KMS-11 (cell line): Measurements from ENCODE around the gene C19orf25.
A peak's percentile ranks its signal among the peaks of the same experiment; 100 is the strongest.

Experiments
- H2AFZ ChIP-seq: fragments of 200-600 bp; sonication (generic); 2 replicates; pipeline ENCODE4 v1.6.1; 2016; ENCODE audit warnings: antibody characterized with exemption, mixed run types, low read depth
- H3K27ac ChIP-seq: fragments of 200-600 bp; sonication (generic); 2 replicates; pipeline ENCODE4 v1.6.1; 2016; ENCODE audit warnings: mild to moderate bottlenecking, mixed run types
- H3K27me3 ChIP-seq: fragments of 200-600 bp; sonication (generic); 2 replicates; pipeline ENCODE4 v1.6.1; 2017; ENCODE audit warnings: mild to moderate bottlenecking, low read depth, mixed run types, moderate library complexity; ENCODE audit not compliant: insufficient read depth
- H3K36me3 ChIP-seq: fragments of 200-600 bp; sonication (generic); 2 replicates; pipeline ENCODE4 v1.6.1; 2017; ENCODE audit warnings: mild to moderate bottlenecking, mixed run types; ENCODE audit not compliant: insufficient read depth
- H3K4me1 ChIP-seq: fragments of 200-600 bp; sonication (generic); 2 replicates; pipeline ENCODE4 v1.6.1; 2016; ENCODE audit warnings: mild to moderate bottlenecking, low read depth, mixed run types; ENCODE audit not compliant: poor library complexity, severe bottlenecking
- H3K4me2 ChIP-seq: fragments of 200-600 bp; sonication (generic); 2 replicates; pipeline ENCODE4 v1.7.0; 2016; ENCODE audit warnings: mild to moderate bottlenecking, mixed run types
- H3K4me3 ChIP-seq: fragments of 200-600 bp; sonication (generic); IDR thresholded peaks from 2 replicates; pipeline ENCODE4 v1.6.1; 2017; ENCODE audit warnings: low read depth, low read length, mixed read lengths; ENCODE audit not compliant: insufficient read depth
- H3K79me2 ChIP-seq: fragments of 200-600 bp; sonication (generic); 2 replicates; pipeline ENCODE4 v1.6.1; 2016; ENCODE audit warnings: low read depth, mixed run types; ENCODE audit not compliant: insufficient read depth
- H3K9ac ChIP-seq: fragments of 200-600 bp; sonication (generic); 2 replicates; pipeline ENCODE4 v1.6.1; 2016; ENCODE audit warnings: mild to moderate bottlenecking, mixed run types
- H4K20me1 ChIP-seq: fragments of 200-600 bp; sonication (generic); 2 replicates; pipeline ENCODE4 v1.6.1; 2016; ENCODE audit warnings: mild to moderate bottlenecking, mixed run types; ENCODE audit not compliant: insufficient read depth
- CTCF ChIP-seq: fragments of 200-600 bp; sonication (generic); conservative IDR thresholded peaks from 2 replicates; pipeline ENCODE4 v1.6.1; 2017; ENCODE audit warnings: low read depth, mild to moderate bottlenecking, antibody characterized with exemption, low read length, moderate library complexity, mixed read lengths

The C19orf25 gene

DNA sequence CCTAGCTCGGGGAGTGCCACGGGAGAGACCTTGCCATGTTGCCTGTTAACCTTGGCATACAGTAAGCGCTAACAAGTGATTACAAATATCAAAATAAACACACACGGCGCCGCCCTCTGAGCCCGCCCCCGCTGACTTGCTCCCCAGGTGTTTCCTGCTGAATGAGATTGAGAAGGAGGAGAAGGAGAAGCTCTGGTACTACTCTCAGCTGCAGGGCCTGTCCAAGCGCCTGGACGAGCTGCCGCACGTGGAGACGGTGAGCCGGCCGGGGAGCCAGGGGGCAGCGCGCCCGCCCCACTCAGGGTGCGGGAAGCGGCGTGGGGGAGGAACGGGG lies 24.0 kb downstream of the C19orf25 start:
- Histone ChIP-seq H3K4me2 (peak overlapping the region; percentile 67), H3K9ac (no peak overlapping the region), H3K27me3 (peaks cover 88% of the 10 kb centered on the region), H3K79me2 (no peaks in the 10 kb centered on the region), H2AFZ (peak overlapping the region; percentile 66; the same call in 1 of the 2 replicates), H3K4me3 (no peak overlapping the region), H3K27ac (no peak overlapping the region), H4K20me1 (no peaks in the 10 kb centered on the region), H3K36me3 (no peaks in the 10 kb centered on the region), H3K4me1 (peaks cover 17% of the 10 kb centered on the region)
- TF ChIP-seq CTCF: no peak

DNA sequence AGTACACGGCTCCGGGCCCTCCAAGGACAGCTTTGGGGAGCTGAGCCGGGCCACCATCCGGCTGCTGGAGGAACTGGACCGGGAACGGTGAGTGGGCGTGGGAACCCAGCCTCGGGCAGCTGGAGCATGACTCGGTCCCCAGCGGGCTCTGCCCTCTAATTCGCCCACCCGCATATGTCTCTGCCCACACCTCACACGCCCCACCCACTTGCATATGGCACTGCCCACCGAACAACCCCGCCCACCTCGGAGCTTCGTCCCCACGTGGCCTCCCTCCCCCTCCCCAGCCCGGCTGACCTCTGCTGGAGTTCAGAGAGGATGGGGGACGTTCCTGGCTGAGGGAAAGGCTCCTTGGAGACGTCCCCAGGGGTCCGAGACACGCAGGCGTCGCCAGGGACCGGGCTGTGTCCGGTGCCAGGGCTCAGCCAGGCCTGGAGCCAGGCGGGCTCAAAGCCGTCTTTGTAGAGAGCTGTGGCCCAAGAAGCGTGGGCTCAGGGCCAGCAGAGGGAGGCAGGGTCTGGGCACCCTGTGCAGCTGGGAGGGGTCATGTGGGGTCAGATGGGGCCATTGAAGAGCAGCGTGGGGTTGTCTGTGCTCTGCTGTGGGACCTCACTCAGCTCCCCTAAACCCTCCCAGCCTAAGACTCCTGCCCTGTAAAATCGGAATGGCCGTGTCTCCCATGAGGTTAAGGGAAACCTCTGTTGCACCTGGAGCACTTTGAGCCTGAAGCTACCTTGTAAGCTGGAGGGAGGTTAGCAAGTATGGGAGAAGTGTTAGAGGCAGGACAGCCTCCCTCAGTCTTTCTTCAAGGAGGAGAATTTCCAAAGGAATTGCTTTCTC lies 25.3 kb downstream of the C19orf25 start:
- Histone ChIP-seq H3K36me3 (no peaks in the 10 kb centered on the region), H4K20me1 (no peaks in the 10 kb centered on the region; the same call in 1 of the 2 replicates), H3K4me3 (no peak overlapping the region), H3K4me2 (no peak overlapping the region; the same call in 1 of the 2 replicates), H3K27me3 (peaks cover 88% of the 10 kb centered on the region), H3K79me2 (no peaks in the 10 kb centered on the region), H2AFZ (no peak overlapping the region), H3K27ac (no peak overlapping the region), H3K9ac (no peak overlapping the region), H3K4me1 (peaks cover 17% of the 10 kb centered on the region)
- TF ChIP-seq CTCF: no peak

GRCh38 chr19:1452802-1453524 lies 26.1 kb downstream of the C19orf25 start:
- H3K9ac ChIP-seq: no peak overlapping the region
- no peak overlapping the region for H3K27ac ChIP-seq
- no peaks in the 10 kb centered on the region for H3K79me2 ChIP-seq
- peaks cover 17% of the 10 kb centered on the region for H3K4me1 ChIP-seq
- no peak for TF ChIP-seq CTCF
- no peak overlapping the region; the same call in 1 of the 2 replicates for H3K4me2 ChIP-seq
- peaks cover 88% of the 10 kb centered on the region for H3K27me3 ChIP-seq
- H3K4me3 ChIP-seq: no peak overlapping the region
- no peak overlapping the region for H2AFZ ChIP-seq
- H4K20me1 ChIP-seq: no peaks in the 10 kb centered on the region; the same call in 1 of the 2 replicates
- no peaks in the 10 kb centered on the region for H3K36me3 ChIP-seq

DNA sequence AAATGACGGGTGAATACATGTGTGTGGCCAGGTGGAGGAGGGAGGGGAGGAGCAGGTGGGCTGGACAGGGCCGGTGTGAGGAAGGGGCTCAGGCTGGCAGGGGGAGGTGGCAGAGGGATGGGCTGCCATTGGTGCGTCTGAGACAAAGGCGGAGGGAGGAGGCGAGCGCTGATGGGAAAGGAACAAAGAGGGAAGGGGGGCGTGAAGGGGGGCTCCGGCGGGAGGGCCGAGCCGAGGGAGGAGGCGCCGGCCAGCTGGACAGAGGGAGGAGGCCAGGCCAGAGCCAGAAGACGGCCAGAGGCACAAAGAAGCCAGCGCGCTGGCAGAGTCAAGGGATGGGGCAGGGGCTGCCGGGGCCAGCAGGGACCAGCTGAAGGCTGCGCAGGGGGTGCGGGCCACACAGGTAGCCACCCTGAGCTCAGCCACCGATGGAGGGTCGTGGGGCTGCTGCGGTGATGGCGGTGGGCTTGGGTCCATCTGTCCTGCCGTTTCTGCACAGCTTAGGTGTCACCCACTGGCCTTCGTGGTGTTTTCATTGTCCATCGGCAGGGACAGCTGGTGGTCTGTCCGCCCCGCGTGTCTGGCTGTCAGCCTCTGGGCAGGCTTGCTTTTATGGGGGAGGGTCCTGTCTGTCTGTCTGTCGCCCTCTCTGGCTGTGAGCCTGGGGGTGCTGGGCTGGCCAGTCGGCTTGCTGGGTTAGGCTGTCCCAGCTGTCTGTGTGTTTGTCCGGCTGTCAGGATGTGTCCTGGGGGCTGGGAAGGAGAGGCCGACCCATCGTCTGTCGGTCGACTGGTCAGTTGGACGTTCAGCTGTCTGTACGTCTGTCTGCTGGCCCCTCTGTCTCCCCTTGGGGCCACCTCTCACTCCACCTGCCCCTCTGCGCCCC lies 26.9 kb downstream of the C19orf25 start:
- Histone ChIP-seq H3K4me1 (peaks cover 17% of the 10 kb centered on the region), H3K4me2 (no peak overlapping the region), H3K27me3 (peaks cover 88% of the 10 kb centered on the region), H3K36me3 (no peaks in the 10 kb centered on the region), H3K79me2 (no peaks in the 10 kb centered on the region), H3K27ac (no peak overlapping the region), H3K4me3 (no peak overlapping the region), H2AFZ (no peak overlapping the region), H4K20me1 (no peaks in the 10 kb centered on the region; the same call in 1 of the 2 replicates), H3K9ac (no peak overlapping the region)
- no peak for TF ChIP-seq CTCF
